ENCODE data around the gene PPFIBP1.
"Not testable (repeated sequence)": the region's sequence is repeated elsewhere in the genome, so short reads cannot be mapped to it uniquely, and the experiment has no call there.

The PPFIBP1 gene

GRCh38 chr12:27710592-27711316 is 186.7 kb downstream of the PPFIBP1 start, which contains the start of gene MRPS35:
Gene MRPS35, plus strand, starts transcription at chr12:27710832. Its CDS starts 12 bp downstream, at chr12:27710844.
- DNase-seq (ENCODE audit: low read depth), result peak; percentile 81

- no peak for DNase-seq (ENCODE audit: low read depth)
These were observed 187.3 kb downstream of the PPFIBP1 start for GRCh38 chr12:27711317-27711682.

GRCh38 chr12:27711967-27712366 is 188.0 kb downstream of the PPFIBP1 start:
- DNase-seq (ENCODE audit: low read depth), result no peak

DNA sequence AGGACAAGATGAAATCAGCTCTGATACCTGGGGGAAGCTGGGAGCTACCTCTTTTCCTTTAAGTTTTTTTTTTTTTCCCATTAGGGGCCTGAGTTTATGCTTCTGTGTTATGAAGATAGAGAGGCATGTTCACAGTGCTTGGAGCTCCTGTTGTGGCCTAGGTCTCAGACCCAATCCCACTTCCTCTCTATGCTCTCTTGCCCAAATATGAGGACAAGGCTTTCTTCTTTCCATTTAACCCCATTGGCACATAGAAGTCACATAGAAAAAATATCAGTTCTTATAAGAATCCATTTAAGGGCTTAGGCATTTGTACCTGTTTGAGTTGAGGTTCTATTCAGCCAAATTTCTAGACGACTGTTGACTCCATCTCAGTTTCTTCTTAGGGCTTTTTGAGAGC is 199.2 kb downstream of the PPFIBP1 start:
- DNase-seq (ENCODE audit: low read depth), result no peak

DNA sequence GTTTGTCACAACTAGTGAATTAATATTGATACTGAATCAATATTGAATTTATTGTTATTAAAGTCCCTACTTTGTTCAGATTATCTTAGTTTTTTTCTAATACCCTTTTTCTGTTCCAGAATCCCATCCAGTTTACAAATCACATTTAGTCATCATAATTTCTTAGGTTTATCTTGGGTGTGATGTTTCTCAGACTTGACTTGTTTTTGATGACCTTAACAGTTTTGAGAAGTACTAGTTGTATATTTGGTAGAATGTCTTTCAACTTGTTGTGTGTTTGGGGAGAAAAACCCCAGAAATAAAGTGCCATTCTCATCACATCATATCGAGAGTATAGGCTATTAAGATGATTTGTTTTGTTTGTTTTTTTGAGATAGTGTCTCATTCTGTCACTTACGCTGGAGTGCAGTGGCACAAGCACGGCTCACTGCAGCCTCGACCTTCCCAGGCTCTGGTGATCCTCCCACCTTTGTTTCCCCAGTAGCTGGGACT is 206.1 kb downstream of the PPFIBP1 start:
- DNase-seq (ENCODE audit: low read depth), result no peak

DNA sequence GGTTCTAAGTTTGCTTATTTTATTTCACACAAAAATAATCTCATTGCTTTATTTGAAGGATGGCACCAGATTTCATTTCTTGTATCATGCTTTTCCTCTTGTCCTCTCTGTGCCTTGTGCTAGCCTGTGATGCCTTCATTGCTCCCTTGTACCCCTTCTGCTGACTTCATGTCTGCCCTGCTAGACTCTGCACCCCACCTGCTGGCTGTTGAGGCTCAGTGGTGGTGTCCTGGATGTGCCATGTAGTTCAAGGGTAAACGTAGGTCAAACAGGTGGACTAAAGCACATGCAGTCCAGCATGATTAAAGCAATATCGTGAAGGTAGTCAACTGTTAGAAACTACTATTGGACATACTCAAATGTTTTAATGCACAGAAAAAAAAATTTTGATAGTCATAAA is 208.3 kb downstream of the PPFIBP1 start:
- DNase-seq (ENCODE audit: low read depth), result no peak

DNA sequence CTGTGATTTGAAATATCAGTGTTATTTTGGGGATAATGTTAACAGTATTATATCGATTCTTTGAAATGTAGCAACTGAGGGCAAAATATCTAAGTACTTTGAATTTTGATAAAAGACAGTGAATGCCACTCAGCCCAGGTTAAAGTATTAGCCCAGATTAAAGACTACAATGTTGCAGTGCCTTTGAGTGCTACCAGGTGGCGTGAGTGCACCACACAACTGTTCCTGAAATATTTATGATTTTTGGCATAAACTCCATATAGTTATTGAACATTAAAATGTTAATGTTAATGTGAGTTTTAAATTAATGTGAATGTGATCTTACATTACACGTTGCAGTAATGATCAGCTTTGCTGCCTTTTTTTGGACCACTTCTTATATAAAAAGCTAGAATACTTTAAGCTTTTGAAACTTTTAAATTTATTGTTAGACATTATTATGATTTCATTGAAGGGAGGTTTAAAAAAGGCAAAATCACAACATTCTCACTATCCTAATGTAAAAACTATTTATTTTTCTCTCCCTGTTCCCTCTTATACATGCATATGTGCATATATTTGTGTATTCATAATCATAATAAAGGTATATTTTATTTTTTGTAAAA is 209.1 kb downstream of the PPFIBP1 start:
- DNase-seq (ENCODE audit: low read depth), result peak; percentile 35

DNA sequence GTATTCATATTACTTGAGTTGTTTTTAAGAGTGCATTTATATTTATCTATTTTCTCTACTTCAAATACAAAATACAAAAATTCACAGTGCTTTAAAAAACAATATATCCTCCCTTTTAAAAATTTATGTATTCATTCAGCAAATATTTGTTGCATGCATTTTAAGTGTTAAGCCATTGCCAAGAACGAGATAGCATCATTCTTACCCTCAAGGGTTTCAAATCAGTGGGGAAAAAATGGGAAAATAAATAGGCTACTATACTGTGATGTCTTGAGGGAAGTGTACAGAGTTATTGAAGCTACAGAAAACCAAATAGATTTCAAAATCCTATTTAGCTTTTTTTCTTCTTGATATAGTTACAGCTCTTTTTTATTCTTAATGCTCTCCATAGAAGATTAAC is 209.8 kb downstream of the PPFIBP1 start:
- no peak for DNase-seq (ENCODE audit: low read depth)

GRCh38 chr12:27734321-27734720 is 210.3 kb downstream of the PPFIBP1 start:
- not testable (repeated sequence) for DNase-seq (ENCODE audit: low read depth)

- no peak for DNase-seq (ENCODE audit: low read depth)
These were observed 219.6 kb downstream of the PPFIBP1 start for GRCh38 chr12:27743601-27744000.
